SIG-M5 treated with dmso at 0.1 percent for 504 hours (cell line): ENCODE data around the gene PCSK1N.
A peak's percentile ranks its signal among the peaks of the same experiment; 100 is the strongest.

Source experiments
- DNase-seq: peaks from one replicate; lab custom pipeline; 2025; ENCODE audit not compliant: unreplicated experiment; lab: John Stamatoyannopoulos, UW

The PCSK1N gene

GRCh38 chrX:48791063-48791820, 44.2 kb downstream of the PCSK1N start:
- DNase-seq, result no peak

- no peak for DNase-seq
Measured at GRCh38 chrX:48790477-48790876, 44.9 kb downstream of the PCSK1N start.

DNA sequence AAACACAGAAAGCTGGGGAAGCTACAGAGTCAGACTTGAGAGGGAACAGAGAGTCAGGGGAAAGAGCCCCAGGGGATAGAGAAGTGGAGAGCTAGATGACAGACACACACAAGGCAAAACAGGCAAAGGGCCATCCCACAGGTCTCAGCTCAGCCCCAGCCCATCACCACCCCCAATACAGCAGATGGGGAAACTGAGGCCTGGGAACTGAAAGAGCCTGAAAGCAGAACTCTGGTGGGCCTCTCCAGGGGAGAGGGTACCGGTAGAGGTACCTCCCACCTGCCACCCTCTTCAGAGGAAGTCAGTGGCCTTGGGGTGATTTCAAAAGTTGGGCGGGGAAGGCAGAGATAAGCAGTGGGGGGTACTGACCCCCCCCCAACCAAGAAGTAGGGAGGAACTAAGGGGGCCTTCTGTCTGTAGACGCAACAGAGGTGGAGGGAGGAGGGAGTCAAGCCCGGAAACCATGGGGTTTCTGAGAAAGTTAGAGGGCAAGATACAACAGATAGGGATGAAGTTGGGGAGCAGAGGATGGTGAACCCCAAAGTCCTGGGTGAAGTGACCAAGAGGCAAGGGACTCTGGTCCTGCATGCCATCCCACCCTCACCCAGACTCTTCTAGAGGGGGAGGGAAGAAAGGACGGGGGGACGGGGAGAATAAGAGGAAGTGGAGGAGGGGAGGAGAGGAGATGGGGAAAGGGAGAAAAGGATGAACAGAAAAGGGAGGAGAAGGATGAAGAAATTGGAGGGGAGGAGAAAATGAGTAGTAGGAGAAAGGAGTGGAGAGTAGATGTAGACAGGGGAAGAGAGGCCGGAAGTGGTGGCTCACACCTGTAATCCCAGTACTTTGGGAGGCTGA, 45.8 kb downstream of the PCSK1N start:
- peak; percentile 9 for DNase-seq

DNA sequence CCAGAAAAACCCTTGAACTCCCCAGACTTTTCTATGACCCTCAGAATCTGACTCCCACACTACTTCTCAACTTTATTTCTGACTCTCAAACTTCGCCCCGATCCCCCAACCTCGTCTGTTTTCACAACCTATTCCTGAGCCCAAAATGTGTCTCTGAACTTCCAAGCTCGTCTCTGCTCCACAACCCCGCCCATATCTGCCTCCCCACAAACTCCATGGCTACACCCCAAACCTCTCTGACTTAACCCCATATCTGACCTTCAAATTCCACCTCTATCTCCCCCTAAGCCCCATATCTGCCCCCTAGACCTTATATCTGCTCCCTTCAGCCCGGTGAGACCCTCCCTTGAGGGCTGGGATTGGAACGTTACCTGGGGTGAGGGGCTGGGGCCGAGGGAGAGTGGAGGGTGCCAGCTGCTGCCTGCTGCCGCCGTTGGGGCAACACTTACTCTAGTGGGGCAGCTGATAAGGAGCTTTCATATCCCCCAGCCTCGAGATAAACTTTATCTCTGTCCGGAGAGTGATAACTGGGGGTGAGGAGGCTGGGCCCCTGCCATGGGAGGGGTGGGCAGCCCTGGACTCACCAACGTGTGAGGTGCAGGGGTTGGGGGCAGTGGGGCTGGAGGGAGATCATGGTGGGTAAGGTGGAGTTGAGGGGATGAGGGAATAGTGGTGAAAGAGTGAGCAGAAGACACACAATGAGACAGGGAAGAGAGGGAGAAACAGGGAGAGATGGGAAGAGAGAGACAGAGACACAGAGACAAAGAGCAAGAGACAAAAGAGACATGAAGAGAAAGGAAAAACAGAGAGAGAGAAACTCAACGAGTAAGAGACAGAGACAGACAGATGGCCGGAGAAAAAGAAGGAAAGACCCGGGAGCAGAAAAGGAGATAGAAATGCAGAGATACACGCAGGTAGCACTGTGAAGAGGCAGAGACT, 47.6 kb downstream of the PCSK1N start:
- DNase-seq, result no peak

DNA sequence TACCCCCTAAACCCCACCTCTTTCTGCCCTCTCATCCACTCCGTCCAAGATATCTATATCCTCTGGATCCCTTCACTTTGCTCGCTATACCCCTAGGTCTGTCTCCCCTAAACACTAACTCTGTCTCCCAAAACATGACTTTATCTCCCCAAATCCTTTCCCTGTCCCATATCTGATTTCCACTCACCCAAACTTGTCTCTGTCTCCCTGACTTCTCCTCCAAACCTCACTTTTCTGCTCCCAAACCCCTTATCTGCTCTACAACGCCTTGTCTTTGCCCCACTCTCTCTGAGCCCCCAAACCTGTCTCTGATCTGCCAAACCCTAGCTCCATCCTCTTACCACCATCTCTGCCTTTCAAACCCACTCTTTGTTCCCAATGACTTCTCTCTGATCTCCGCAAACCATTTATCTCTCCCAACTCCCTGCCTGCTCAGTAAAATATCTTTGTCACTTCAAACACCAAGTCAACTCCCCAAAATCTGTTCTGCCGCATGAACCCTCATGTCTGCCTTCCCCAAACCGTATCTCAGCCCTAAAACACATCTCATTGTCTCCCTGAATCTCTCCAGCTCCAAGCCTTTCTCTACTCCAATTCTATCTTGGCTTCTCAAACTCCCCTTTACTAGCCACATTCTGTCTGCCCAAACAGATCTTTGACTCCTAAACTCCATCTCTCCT, 48.4 kb downstream of the PCSK1N start:
- DNase-seq, result no peak

- DNase-seq, result no peak
Measured at GRCh38 chrX:48786341-48786800, 49.0 kb downstream of the PCSK1N start, which contains the start of gene GATA1. GATA1 (plus strand) TSS chrX:48786590; CDS start chrX:48791110, 4,520 bp downstream.

GRCh38 chrX:48785540-48786214, 49.7 kb downstream of the PCSK1N start:
- no peak for DNase-seq

- no peak for DNase-seq
Measured at GRCh38 chrX:48785186-48785539, 50.2 kb downstream of the PCSK1N start.

DNA sequence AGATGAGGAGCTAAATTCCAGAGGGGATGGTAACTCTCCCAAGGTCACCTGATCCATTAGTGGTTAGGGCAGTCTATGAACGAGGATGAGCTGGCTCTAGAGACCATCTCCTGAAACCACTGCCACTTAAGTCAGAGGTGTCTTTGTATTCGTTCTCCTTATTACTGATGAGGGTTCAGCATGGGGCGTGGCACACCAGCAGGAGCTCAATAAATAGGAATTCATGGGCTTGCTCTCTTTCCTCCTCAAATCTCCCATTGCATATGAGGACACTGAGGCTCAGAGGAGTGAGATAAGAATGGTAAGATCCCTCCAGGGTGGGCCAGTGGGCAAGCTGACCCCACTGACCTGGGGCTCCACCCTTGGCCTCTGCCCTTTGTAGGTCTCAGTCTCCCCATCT, 50.7 kb downstream of the PCSK1N start:
- no peak for DNase-seq

DNA sequence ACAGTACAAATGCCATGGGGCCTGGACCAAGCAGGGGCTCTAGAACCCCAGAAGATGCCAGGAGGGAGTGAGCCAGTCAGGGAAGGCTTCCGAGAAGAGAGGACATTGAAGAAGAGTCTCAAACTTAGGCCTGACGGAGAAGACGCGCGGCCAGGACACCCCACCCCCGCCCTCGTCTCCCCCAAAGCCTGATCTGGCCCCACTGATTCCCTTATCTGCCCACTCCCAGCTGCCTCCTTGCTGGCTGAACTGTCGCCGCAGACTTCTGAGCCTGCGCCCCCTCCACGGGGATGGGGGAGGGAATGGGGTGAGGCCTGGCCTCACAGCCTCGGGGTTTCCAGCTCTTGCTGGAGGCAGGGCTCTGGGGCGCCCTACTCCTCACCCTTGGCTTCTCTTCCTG, 52.6 kb downstream of the PCSK1N start:
- no peak for DNase-seq

GRCh38 chrX:48782216-48782615, 53.2 kb downstream of the PCSK1N start:
- DNase-seq, result no peak

DNA sequence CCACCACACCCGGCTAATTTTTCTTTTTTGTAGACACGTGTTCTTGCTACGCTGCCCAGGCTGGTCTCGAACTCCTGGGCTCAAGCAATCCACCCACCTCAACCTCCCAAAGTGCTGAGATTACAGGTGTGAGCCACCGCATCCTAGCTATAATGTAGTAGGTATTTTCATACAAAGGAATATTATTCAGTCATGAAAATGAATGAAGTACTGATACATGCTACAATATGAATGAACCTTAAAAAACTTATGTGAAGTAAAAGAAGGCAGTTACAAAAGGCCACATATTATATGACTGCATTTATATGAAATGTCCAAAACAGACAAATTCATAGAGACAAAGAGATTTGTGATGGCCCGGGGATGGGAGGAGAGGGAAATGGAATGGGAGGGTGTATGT, 53.7 kb downstream of the PCSK1N start:
- no peak for DNase-seq
